ENCODE results near the gene EXO5. TPM values are rescaled to one million over a fixed set of nuclear protein-coding genes. Genes with fewer than 3 reads are reported as not detected.
"Not testable (repeated sequence)": the region's sequence is repeated elsewhere in the genome, so short reads cannot be mapped to it uniquely, and the experiment has no call there.

EXO5 gene
- total and polyA plus RNA-seq, 3 experiments from 2014 or later, result 8.3 to 14.9 (median 14.7) TPM

DNA sequence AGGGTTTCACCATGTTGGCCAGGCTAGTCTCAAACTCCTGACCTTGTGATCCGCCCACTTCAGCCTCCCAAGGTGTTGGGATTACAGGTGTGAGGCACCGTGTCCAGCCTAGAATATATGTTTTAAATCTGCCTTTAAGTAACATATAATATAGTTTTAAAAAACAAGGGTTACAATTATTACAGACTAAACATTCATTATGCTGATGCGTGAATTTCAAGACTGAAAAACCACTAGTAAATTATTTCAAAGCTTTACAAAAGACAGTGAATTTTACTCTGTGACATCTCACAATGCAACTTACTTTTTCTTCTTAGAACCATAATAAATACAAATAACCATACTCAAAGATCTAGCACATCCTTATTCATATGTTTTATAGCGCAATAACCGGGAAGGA is 47.6 kb downstream of the EXO5 start:
- H3K27me3 ChIP-seq (ENCODE audit: insufficient read depth, low read length, poor library complexity, severe bottlenecking), result no peaks in the 10 kb centered on the region
- H3K9me3 Mint-ChIP-seq, result peaks cover 0 to 2% (median 0%) of the 10 kb centered on the region in 5 donors
- no peak overlapping the region for H3K27ac Mint-ChIP-seq
- H3K27me3 Mint-ChIP-seq, result peaks cover 0 to 14% of the 10 kb centered on the region in 2 donors
- H3K36me3 Mint-ChIP-seq, result no peaks in the 10 kb centered on the region
- POLR2A ChIA-PET, result interaction anchor here (0.6 kb wide), 1 partner anchor 502 kb away, joined by 5 read pairs; no protein-coding TSS in a partner anchor
- CTCF ChIA-PET, result interaction anchor here (1.6 kb wide), 1 partner anchor 23 kb away, joined by 5 read pairs; no protein-coding TSS in a partner anchor
- no peaks in the 10 kb centered on the region for H3K36me3 ChIP-seq (ENCODE audit: insufficient read depth, low read length)
- no peaks in the 10 kb centered on the region for H3K4me1 ChIP-seq (ENCODE audit: insufficient read depth, low read length)
- no peaks in the 10 kb centered on the region for H3K4me1 Mint-ChIP-seq
- H3K4me3 ChIP-seq (ENCODE audit: low read length), result no peak overlapping the region
- DNase-seq, result no peak
- no peaks in the 10 kb centered on the region for H3K9me3 ChIP-seq (ENCODE audit: low read length)
- no peak overlapping the region for H3K4me3 Mint-ChIP-seq
- H3K27ac ChIP-seq (ENCODE audit: low read depth, low read length), result no peak overlapping the region

DNA sequence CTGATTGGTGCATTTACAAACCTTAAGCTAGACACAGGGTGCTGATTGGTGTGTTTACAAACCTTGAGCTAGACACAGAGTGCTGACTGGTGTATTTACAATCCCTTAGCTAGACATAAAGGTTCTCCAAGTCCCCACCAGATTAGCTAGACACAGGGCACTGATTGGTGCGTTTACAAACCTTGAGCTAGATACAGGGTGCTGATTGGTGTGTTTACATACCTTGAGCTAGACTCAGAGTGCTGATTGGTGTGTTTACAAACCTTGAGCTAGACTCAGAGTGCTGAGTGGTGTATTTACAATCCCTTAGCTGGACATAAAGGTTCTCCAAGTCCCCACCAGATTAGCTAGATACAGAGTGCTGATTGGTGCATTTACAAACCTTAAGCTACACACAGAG is 49.7 kb downstream of the EXO5 start:
- H3K27me3 ChIP-seq (ENCODE audit: insufficient read depth, low read length, poor library complexity, severe bottlenecking); H3K27ac ChIP-seq (ENCODE audit: low read depth, low read length); CTCF ChIA-PET; H3K36me3 Mint-ChIP-seq; H3K4me3 ChIP-seq (ENCODE audit: low read length); H3K9me3 Mint-ChIP-seq; H3K4me1 ChIP-seq (ENCODE audit: insufficient read depth, low read length); H3K4me1 Mint-ChIP-seq; H3K9me3 ChIP-seq (ENCODE audit: low read length); H3K4me3 Mint-ChIP-seq; POLR2A ChIA-PET; DNase-seq; H3K36me3 ChIP-seq (ENCODE audit: insufficient read depth, low read length); H3K27ac Mint-ChIP-seq: not testable (repeated sequence)
- H3K27me3 Mint-ChIP-seq, result peaks cover 0 to 28% of the 10 kb centered on the region in 2 donors

DNA sequence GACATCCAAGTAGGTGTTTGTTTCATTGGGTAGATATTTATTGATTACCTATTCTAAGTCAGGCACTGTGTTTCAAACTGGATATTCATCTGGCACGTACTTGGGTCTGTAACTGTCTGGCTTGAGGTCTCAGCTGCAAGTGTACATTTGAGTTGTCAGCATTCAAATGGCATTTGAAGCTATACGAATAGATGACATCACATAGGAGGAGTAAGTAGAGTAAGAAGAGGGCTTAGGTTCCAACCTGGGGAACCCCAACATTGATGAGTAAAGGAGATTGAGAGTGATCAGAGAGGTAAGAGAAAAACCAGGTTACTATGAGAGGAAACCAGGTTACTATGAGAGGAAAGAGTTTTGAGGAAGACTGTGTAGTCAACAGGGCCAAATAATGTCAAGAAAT is 53.6 kb downstream of the EXO5 start:
- no peaks in the 10 kb centered on the region for H3K36me3 ChIP-seq (ENCODE audit: insufficient read depth, low read length)
- H3K9me3 ChIP-seq (ENCODE audit: low read length), result no peaks in the 10 kb centered on the region
- no peaks in the 10 kb centered on the region for H3K27me3 ChIP-seq (ENCODE audit: insufficient read depth, low read length, poor library complexity, severe bottlenecking)
- ChIA-PET POLR2A (no interaction called here), CTCF (no interaction called here)
- H3K36me3 Mint-ChIP-seq, result peaks cover 0 to 2% (median 0%) of the 10 kb centered on the region in 3 donors
- no peak for DNase-seq
- no peak overlapping the region for H3K4me3 Mint-ChIP-seq
- peaks cover 7 to 42% of the 10 kb centered on the region in 2 donors for H3K27me3 Mint-ChIP-seq
- H3K27ac Mint-ChIP-seq, result no peak overlapping the region
- no peaks in the 10 kb centered on the region for H3K4me1 Mint-ChIP-seq
- H3K27ac ChIP-seq (ENCODE audit: low read depth, low read length), result no peak overlapping the region
- H3K4me3 ChIP-seq (ENCODE audit: low read length), result no peak overlapping the region
- H3K9me3 Mint-ChIP-seq, result peaks cover 0 to 2% (median 0%) of the 10 kb centered on the region in 5 donors
- H3K4me1 ChIP-seq (ENCODE audit: insufficient read depth, low read length), result no peaks in the 10 kb centered on the region

DNA sequence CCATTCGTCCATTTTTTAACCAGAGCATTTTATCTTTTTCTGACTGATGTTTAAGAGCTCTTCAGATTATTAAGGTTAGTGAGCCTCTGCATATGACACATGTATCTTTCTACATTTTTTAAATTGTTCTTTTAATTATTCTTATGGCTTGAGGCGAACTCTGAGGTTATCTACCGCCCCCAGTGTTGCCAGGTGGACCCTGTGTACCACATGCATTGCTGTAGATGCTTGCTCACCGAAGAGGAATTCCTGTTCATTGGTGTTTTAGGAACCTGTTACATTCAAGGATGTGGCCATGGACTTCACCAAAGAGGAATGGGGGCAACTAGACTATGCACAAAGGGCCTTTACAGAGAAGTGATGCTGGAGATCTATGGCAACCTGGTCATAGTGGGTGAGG is 54.7 kb downstream of the EXO5 start:
- no peaks in the 10 kb centered on the region for H3K4me1 Mint-ChIP-seq
- Histone ChIP-seq H3K4me1 (ENCODE audit: insufficient read depth, low read length) (no peaks in the 10 kb centered on the region), H3K4me3 (ENCODE audit: low read length) (no peak overlapping the region), H3K27me3 (ENCODE audit: insufficient read depth, low read length, poor library complexity, severe bottlenecking) (no peaks in the 10 kb centered on the region), H3K27ac (ENCODE audit: low read depth, low read length) (no peak overlapping the region), H3K36me3 (ENCODE audit: insufficient read depth, low read length) (no peaks in the 10 kb centered on the region), H3K9me3 (ENCODE audit: low read length) (no peaks in the 10 kb centered on the region)
- peaks cover 0 to 2% (median 0%) of the 10 kb centered on the region in 5 donors for H3K9me3 Mint-ChIP-seq
- ChIA-PET CTCF (no interaction called here), POLR2A (no interaction called here)
- H3K4me3 Mint-ChIP-seq, result no peak overlapping the region
- H3K36me3 Mint-ChIP-seq, result peaks cover 0 to 2% (median 0%) of the 10 kb centered on the region in 3 donors
- H3K27me3 Mint-ChIP-seq, result peaks cover 7 to 42% of the 10 kb centered on the region in 2 donors
- no peak for DNase-seq
- no peak overlapping the region for H3K27ac Mint-ChIP-seq

DNA sequence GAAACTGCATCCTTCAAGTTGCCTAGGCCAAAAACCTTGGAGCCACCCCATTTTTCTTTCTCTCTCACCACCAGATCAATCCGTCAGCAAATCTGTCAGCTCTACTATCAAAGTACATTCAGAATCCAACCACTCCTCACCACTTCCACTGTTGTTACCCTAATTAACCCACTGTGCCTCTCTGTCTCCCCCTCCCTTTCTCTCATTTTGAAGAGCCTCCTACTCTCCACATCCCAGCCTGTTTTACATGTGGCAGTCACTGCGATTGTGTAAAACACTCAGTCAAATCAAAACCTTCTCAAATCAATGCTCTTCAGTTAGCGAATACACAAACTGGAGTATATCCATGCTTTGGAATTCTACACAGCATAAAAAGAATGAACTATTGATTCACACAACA is 55.9 kb downstream of the EXO5 start:
- Mint-ChIP-seq H3K4me3 (no peak overlapping the region), H3K27ac (no peak overlapping the region), H3K36me3 (peaks cover 0 to 2% (median 0%) of the 10 kb centered on the region in 3 donors), H3K27me3 (peaks cover 7 to 42% of the 10 kb centered on the region in 2 donors), H3K9me3 (peaks cover 0 to 2% (median 0%) of the 10 kb centered on the region in 5 donors), H3K4me1 (no peaks in the 10 kb centered on the region)
- ChIA-PET POLR2A (no interaction called here), CTCF (no interaction called here)
- Histone ChIP-seq H3K36me3 (ENCODE audit: insufficient read depth, low read length) (no peaks in the 10 kb centered on the region), H3K27ac (ENCODE audit: low read depth, low read length) (no peak overlapping the region), H3K4me1 (ENCODE audit: insufficient read depth, low read length) (no peaks in the 10 kb centered on the region), H3K4me3 (ENCODE audit: low read length) (no peak overlapping the region), H3K9me3 (ENCODE audit: low read length) (no peaks in the 10 kb centered on the region), H3K27me3 (ENCODE audit: insufficient read depth, low read length, poor library complexity, severe bottlenecking) (no peaks in the 10 kb centered on the region)
- DNase-seq, result no peak

DNA sequence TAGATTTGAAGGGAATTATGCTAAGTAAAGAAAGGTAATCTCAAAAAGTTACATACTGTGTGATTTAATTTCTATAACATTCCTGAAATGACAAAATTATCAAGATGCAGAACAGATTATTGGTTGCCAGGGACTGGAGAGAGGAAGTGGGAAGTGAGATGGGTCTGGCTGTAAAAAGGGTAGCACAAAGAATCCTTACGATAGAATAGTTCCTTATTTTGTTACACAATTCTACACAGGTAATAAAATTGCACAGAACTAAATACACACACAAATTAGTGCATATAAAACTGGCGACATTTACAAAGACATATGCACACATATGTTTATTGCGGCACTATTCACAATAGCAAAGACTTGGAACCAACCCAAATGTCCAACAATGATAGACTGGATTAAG is 56.3 kb downstream of the EXO5 start:
- Histone ChIP-seq H3K9me3 (ENCODE audit: low read length) (no peaks in the 10 kb centered on the region), H3K4me1 (ENCODE audit: insufficient read depth, low read length) (no peaks in the 10 kb centered on the region), H3K27ac (ENCODE audit: low read depth, low read length) (no peak overlapping the region), H3K36me3 (ENCODE audit: insufficient read depth, low read length) (no peaks in the 10 kb centered on the region), H3K4me3 (ENCODE audit: low read length) (no peak overlapping the region), H3K27me3 (ENCODE audit: insufficient read depth, low read length, poor library complexity, severe bottlenecking) (no peaks in the 10 kb centered on the region)
- Mint-ChIP-seq H3K36me3 (peaks cover 0 to 2% (median 0%) of the 10 kb centered on the region in 3 donors), H3K27ac (no peak overlapping the region), H3K4me3 (no peak overlapping the region), H3K9me3 (peaks cover 0 to 2% (median 0%) of the 10 kb centered on the region in 5 donors), H3K4me1 (no peaks in the 10 kb centered on the region), H3K27me3 (peaks cover 9 to 39% of the 10 kb centered on the region in 2 donors)
- ChIA-PET CTCF (no interaction called here), POLR2A (no interaction called here)
- DNase-seq, result no peak

Other genes starting within 250 kb of the EXO5 start
- gene COL9A2, start 191.5 kb upstream of the EXO5 start, total RNA-seq, result 1 to 10 TPM; 4.4 to 5.5 TPM
- gene COL9A2, start 191.5 kb upstream of the EXO5 start, polyA plus RNA-seq, result 0.68 TPM
- gene SMAP2, start 135.0 kb upstream of the EXO5 start, total RNA-seq, result 100 to 1,000 TPM; 144 to 146 TPM
- gene SMAP2, start 135.0 kb upstream of the EXO5 start, polyA plus RNA-seq, result 340 TPM
- gene ZFP69B, start 58.3 kb upstream of the EXO5 start, total RNA-seq, result 1 to 10 TPM; 5.6 to 5.9 TPM
- gene ZFP69B, start 58.3 kb upstream of the EXO5 start, polyA plus RNA-seq, result 2.3 TPM
- 1 to 10 TPM; 2.8 to 2.9 TPM for gene ZFP69, start 31.5 kb upstream of the EXO5 start, total RNA-seq
- gene ZFP69, start 31.5 kb upstream of the EXO5 start, polyA plus RNA-seq, result 5.4 TPM
- 1 to 10 TPM; 4.5 to 4.7 TPM for gene ZNF684, start 22.9 kb downstream of the EXO5 start, total RNA-seq
- 5.9 TPM for gene ZNF684, start 22.9 kb downstream of the EXO5 start, polyA plus RNA-seq
- gene RIMS3, start 156.9 kb downstream of the EXO5 start, total RNA-seq, result 1 to 10 TPM; 1.4 to 1.7 TPM
- 5.4 TPM for gene RIMS3, start 156.9 kb downstream of the EXO5 start, polyA plus RNA-seq
- 10 to 100 TPM; 61.3 to 61.6 TPM for gene NFYC, start 182.9 kb downstream of the EXO5 start, total RNA-seq
- 51.3 TPM for gene NFYC, start 182.9 kb downstream of the EXO5 start, polyA plus RNA-seq

All from CD8-positive, alpha-beta memory T cell (primary cell).